GM18951 (cell line): ENCODE measurements around the gene RNF169.

ENCODE experiments used
- POLR2A ChIP-seq: IDR thresholded peaks from 4 replicates; pipeline ENCODE4 v1.6.1; 2011; ENCODE audit warnings: mild to moderate bottlenecking; ENCODE audit not compliant: insufficient read length, insufficient read depth; ENCODE audit errors: extremely low read depth
- in situ Hi-C: fragments of 300-500 bp; cut with MboI; formaldehyde crosslinking; loops from one replicate; pipeline ENCODE4 v1.12.0; 2022; ENCODE audit warnings: low sequenced_read_pairs, mixed read lengths, inconsistent platforms; ENCODE audit not compliant: unreplicated experiment

RNF169 gene

DNA sequence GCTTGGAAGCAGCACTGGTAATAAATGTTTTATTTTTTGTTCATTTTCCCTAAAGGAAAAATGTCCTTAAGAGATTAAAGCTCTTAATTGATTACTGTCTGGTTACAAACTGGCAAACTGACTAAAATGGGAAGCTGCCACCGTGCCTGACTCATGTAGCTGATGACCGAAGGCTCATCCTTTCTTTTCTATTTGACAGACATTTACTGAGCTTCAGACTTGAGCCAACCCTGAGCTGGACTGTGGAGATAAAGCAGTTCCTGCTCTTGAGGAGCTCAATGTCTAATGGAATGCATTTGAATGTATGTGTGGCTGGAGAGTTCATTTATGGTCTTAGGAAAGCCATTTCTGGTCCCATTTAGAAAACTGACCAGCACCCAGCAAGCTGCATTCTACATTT, 91.3 kb downstream of the RNF169 start:
- in situ Hi-C loops: no loop called here
- no peak for TF ChIP-seq POLR2A

DNA sequence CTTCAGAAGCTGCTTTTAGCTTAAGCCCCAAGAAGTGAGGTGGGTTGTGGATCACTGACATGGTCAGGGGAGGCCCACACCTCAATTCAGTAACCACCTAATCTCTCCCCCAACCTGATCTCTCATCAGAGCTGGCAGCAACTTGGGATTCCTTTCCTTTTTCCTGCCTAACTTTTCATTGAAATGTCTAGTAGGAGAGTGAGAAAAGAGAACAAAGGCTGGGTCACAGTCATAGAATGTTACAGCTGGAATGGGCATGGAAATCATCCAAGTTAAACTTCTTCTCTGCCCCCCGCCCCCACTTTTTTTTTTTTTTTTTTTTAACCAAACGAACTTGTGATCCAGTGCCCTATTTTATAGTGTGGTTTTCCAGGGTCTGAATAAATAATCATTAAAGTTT, 91.8 kb downstream of the RNF169 start:
- no peak for TF ChIP-seq POLR2A
- in situ Hi-C loops: no loop called here

DNA sequence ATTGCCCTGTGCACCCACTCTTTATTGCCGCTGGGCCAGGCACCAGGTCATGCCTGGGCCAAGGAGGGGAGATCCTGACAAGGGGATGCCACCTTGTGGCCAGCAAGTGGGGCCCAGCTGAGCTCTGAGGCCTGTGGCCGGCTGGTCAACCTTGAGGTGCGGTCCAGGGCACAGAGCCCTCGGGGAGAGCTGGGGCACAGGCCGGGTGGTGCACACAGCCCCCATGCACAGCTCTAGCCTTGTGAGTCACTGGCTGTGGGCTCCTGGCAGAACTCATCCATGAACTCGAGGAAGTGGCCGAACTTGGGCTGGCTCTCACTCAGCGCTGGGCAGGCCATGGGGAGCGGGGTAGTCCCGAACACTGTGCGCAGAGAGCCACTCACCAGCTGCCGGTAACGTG, 94.3 kb downstream of the RNF169 start:
- in situ Hi-C loops: no loop called here
- TF ChIP-seq POLR2A: no peak

DNA sequence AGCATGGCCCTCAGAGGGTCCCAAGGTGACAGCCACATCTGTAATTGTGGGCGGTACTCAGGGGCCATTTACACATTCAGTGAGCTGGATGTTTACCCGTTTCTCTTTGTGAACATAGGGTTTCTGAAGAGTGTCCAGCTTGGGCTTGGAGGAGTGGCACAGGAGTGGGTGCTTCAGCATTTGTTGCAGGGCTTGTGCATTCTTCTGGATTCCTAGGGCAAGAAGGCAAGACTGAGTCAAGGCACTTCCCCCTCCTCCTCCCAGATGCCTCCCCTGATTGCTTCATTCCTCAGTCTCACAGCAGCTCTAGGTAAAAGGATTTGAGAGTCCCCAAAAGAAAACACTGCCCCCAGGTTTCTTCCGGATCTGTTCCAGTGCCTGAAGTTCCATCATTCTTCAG, 95.4 kb downstream of the RNF169 start:
- TF ChIP-seq POLR2A: no peak
- in situ Hi-C loops: no loop called here

DNA sequence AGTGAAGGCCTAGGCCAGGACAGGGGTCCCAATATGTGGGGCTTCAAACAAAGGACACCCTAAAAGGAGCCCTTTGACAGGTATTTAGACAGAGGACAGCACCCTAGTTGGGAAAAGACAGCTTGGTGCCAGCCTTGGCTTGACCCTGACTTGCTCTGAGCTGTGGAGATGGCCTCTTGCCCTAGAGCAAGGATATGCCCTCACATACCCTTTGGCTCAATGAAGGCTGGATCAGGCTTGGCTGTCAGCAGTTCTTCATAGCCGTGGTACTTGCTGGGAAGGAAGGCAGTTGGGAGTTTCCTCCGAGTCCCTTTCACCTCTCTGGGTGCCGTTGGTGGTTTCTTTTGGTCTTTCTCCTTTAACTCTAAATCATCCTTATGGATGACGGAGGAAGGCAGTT, 96.2 kb downstream of the RNF169 start:
- in situ Hi-C loops: no loop called here

DNA sequence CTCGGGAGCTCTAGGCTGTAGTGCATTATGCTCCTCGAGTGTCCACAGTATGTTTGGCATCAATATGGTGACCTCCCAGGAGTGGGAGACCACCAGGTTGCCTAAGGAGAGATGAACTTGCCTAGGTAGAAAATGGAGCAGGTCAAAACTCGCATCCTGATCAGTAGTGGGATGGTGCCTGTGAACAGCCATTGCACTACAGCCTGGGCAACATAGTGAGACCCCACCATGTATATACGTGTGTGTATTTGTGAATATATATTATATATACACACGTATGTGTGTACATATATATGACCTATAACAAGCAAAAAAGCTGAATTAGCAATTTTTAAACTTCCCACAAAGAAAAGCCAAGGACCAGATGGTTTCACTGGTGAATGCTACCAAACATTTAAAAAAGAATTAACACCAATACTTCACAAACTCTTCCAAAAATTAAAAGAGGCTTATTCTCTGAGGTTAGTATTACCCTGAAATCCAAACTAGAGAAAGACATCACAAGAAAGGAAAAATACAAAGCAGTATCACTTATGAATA, 97.4 kb downstream of the RNF169 start:
- in situ Hi-C loops: no loop called here

More for the DNA sequence above, 96.2 kb downstream of the RNF169 start:
- no peak for TF ChIP-seq POLR2A

DNA sequence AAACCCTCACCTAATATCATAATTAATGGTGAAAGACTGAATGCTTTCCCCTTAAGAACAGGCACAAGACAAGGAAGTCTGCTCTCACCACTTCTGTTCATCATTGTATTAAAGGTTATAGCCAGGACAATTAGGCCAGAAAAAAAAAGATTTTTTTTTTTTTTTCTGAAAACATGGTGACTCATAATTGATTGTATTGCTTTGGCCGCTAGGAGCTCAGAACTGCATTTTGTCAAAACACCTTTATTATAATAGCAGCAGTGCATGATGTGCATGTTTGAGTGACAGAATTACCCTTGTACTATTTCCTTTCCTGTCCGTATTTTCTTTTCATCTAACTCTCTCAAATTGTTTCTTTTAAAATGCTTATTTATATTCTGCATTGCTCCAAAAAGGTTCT, 98.1 kb downstream of the RNF169 start:
- no peak for TF ChIP-seq POLR2A
- in situ Hi-C loops: no loop called here

More for the DNA sequence above, 97.4 kb downstream of the RNF169 start:
- TF ChIP-seq POLR2A: no peak

DNA sequence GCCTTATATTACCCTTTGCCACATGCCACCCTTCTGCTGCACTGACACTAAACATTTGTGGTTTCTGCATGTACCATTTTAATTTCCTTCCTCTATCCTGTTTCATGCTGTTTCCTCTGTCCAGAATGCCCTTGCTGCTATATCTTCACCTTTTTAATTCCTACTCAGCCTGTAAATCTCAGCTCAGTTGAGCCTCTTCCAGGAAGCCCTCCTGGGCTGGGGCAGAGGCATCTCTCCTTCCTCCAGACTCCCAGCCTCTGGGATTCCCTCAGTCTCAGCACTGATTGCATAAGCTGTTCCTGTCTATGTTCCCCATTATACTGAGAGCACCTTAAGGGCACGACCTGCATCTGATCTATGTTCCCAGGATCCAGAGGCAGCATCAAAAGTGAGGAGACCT, 98.7 kb downstream of the RNF169 start:
- in situ Hi-C loops: no loop called here
- no peak for TF ChIP-seq POLR2A

DNA sequence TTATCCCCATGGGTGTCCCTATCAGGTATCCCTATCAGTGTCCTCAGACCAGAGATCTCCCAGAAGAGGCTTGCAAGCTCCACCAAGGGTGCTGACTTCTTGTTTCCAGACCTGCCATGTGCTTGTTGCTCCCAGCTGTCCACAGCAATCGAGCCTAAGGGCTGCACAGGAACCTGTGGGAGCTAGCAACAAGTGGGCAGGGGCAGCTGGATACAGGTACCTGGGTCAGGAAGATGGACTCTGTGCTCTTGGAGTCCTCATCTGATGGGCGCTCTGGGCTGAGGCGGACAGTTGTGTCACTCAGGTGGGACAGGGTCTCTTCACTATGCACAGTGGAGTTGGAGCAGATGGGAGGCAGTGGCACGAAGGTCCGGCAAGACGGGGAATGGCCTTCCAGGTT, 99.2 kb downstream of the RNF169 start:
- in situ Hi-C loops: no loop called here
- no peak for TF ChIP-seq POLR2A

DNA sequence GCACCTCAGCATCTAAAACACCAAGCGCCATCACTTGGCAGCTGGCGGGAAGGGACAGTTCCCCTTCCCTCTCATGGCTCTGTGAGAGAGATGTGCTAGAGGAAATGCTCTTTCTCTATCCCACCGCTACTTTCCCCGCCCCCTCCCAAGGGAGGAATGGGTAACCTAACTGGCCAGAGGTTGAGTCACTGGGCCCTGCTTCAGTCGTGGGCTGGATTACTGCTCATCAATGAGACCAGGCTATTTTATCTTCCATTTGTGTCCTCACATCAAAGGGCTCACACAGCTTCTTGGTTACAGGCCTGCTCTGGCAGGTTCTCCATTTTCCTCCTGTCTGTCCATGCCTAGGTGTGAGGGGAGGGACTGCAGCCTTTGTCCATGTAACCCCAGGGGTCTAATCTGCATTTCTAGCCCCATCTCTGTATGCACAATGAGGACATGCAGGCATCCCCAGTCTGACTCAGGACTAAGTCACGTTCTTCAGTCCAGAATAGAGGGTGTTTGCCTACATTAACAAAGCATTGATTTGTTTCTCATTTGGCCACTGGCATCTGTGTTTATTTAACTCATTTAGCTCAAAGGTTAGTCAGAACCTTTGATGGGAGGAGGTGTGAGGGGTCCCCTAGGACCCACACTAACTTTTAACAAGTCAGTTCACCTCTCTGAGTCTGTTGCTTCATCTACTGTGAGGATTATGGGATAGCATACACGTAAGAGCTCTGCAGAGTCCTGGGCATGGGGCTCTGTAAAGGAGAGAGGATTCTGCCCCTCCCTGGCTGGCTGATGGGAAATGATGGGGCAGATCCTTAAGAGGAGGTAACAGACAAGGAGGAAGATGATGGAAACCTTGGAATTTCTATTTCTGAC, 101.1 kb downstream of the RNF169 start:
- in situ Hi-C loops: no loop called here
- TF ChIP-seq POLR2A: no peak

DNA sequence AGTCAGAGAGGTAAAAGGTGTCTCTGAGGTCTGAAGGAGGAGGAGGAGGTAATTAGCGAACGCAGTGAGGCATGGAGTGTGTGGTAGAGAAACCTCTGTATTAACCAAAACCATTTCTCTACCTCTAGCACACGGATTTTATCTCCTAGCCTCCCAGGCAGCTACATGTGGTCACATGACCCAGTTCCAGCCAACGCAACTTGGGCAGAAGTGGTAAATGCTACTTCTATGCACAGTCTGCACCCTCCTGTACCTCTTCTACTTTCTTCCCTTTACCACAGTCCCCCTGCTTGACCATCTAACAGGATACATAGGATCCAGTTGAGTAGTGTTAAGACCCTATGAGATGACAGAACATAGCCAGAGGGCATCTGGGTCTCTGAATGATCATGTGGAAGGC, 104.6 kb downstream of the RNF169 start:
- TF ChIP-seq POLR2A: no peak
- in situ Hi-C loops: no loop called here

DNA sequence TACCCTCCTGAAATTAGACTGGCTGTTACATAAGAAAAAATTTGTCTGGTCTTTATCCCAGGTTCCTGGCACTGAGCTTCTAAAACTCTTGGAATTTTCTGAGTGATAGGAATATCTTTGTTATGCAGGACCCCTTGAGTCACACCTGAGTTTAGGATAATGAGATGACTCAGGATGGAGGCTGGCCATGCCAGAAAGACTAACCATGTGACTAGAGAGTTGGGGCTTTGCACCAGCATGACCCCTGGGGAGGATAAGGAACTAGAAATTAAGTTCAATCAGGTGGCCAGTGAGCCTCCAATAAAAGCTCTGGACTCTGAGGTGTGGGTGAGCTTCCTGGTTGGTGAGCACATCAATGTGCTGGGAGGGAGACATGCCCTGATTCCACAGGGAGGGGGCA, 112.1 kb downstream of the RNF169 start:
- in situ Hi-C loops: no loop called here

DNA sequence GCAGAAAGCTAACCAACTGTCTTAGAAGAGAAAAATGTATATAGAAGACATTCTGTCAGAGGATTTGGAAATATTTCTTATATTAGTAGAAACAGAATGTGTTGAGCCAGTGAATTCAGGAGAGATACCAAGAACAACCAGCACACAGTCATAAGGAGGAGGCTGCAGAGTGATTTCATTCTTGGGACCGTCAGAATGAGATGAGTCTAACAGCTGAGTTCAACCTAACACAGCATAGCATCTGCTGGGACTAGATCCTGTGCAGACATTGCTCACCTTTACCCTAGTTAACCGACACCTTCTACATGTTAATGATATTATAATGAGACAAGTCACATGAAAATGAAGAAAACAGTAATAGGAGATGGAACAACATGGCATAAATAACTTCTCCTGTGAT, 114.8 kb downstream of the RNF169 start:
- no peak for TF ChIP-seq POLR2A
- in situ Hi-C loops: no loop called here

More for the DNA sequence above, 112.1 kb downstream of the RNF169 start:
- no peak for TF ChIP-seq POLR2A

DNA sequence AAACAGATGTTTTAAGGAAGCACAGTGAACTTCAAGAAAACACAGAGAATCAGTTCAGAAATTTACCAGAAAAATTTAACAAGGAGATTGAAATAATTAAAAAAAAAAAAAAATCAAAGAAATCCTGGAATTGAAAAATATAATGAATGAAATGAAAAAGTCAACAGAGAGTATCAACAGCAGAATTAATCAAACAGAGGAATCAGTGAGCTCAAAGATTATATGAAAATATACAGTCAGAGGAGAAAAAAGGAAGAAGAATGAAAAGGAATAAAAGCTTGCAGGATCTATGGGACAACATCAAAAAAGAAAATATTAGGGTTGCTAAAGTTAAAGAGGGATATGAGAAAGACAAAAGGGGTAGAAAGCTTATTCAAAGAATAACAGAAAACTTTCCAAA, 117.9 kb downstream of the RNF169 start:
- no peak for TF ChIP-seq POLR2A
- in situ Hi-C loops: no loop called here

DNA sequence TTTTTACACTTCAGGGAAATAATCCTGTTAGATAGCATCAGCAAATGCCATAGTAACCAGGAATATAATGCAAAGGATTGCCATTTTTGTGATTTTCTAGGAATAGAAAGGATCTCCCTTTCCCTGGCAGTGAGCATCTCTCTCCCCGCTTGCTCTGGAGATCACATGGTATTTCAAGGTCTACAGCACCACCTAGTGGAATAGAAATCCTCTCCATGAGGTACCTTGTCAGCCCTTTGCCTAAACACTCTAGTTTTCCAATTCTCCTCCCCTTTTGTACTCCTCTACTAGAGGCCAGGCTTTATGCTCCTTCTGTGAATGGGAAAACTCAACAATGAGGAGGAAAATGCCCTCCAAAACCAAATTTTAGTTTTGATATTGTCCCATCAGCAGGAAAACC, 121.8 kb downstream of the RNF169 start:
- TF ChIP-seq POLR2A: no peak
- in situ Hi-C loops: no loop called here

DNA sequence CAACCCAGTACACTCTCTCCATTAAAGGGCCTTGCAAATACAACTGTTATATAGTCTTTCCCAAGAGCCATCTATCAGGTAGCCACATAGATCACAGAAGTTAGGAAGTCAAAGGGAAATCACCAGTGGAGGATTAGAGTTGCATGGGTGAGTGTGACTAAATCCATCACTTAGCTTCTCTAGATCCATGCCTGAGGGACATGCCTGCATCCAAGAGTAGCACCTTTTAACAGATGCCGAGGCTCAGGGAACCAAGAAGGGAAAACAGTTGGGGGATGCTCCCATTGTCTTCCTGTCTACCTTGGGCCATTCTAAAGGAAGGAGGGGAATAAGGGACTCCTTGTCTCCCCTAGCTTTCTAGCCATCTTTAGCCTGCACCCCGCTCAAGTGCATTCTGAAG, 122.4 kb downstream of the RNF169 start:
- in situ Hi-C loops: no loop called here
- TF ChIP-seq POLR2A: no peak
